Fibroblast of lung (primary cell): ENCODE data around the gene NKX6-2.

Source experiments
- CTCF ChIP-seq, 2 donors: IDR thresholded peaks in 1 of 2; conservative IDR thresholded peaks in 1 of 2; 1 replicate in 1 of 2; 2 replicates in 1 of 2; pipeline ENCODE4 v1.5.1; 2011 to 2012; ENCODE audit warnings: low read length in 2 of 2, control low read depth in 1 of 2, inconsistent platforms in 1 of 2, low read depth in 1 of 2, mild to moderate bottlenecking in 1 of 2
- EZH2 ChIP-seq: IDR thresholded peaks from 2 replicates; pipeline ENCODE4 v1.5.1; 2012; ENCODE audit warnings: low read length, control low read depth, mild to moderate bottlenecking; ENCODE audit errors: missing control alignments

DNA sequence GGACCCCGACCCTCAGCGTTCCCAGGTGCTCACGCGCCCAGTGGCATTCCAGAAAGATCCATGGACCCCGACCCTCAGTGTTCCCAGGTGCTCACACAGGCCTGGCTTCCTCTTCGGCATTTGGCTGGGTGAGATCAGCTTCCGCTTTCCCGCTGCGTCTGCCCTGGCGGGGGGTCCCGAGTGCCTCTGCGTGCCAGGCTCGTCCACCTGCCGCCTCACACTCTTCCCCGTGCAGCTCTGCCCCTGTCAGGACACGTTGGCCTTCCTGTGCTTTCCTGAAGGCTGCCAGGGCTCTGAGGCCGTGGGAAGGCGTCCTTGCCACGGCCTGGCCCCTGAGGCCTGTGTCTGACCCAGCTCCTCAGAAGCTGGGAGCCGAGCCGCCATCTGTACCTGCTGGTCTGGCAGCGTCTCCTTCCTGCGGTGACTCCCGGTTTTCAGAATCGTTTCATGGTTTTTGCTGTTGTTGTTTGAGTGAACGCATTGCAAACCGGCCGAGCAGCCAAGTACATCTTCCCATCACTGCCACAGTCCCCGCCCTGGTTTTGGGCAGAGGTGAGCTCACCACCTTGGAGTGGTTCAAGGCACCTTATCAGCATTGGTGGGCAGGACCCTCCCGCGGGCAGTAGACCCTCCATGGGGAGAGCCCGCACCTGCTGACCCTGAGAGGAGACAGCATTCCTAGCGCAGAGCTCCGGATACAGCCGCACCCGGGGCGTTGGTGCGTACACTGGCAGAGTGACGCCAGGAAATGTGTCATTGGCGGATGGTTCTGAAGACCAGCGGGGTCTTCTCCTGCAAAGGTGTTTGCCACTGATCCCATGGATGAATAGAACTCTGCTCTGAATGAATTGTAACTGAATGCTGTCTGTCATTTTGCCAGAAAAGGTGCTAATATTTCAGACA lies 17.4 kb downstream of the NKX6-2 start:
- TF ChIP-seq CTCF (conservative IDR thresholded peaks at IDR 0.05 in 1 of 2, IDR thresholded peaks at IDR 0.05 in 1 of 2; ENCODE audit: low read depth in 1 of 2, low read length in 2 of 2), result no peak
- no peak for TF ChIP-seq EZH2
